Measurements from ENCODE around the gene TENT4B. TPM values are rescaled to one million over a fixed set of nuclear protein-coding genes. Genes with fewer than 3 reads are reported as not detected.

Gene TENT4B
- polyA plus RNA-seq, 4 donors, result 12.8 to 20.0 (median 16.3) TPM

DNA sequence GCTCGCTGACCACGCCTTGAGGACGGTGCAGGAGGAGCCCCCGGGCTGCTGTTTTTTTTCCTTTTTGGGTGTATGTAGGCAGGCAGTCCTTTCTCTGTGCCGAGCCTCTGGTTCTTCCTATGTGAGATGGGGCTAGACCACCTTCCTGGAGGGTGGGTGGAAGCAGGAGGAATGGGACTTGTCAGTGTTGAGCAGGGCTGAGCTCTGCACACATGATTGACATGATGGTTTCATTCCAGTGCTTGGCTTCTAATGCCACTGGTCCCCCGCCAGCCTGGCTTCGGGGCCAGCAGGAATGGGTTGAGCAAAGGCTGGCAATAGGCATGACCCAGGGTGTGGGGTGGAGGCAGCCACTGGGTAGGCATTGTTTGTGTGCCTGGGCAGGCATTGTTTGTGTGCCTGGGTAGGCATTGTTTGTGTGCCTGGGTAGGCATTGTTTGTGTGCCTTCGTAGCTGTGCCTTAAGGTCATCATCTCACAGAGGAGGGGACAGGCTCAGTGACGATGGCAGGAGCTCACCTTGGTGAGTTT is 99.0 kb downstream of the TENT4B start:
- DNase-seq (ENCODE audit: low read depth in 4 of 4, low spot score in 3 of 4), result no peak

DNA sequence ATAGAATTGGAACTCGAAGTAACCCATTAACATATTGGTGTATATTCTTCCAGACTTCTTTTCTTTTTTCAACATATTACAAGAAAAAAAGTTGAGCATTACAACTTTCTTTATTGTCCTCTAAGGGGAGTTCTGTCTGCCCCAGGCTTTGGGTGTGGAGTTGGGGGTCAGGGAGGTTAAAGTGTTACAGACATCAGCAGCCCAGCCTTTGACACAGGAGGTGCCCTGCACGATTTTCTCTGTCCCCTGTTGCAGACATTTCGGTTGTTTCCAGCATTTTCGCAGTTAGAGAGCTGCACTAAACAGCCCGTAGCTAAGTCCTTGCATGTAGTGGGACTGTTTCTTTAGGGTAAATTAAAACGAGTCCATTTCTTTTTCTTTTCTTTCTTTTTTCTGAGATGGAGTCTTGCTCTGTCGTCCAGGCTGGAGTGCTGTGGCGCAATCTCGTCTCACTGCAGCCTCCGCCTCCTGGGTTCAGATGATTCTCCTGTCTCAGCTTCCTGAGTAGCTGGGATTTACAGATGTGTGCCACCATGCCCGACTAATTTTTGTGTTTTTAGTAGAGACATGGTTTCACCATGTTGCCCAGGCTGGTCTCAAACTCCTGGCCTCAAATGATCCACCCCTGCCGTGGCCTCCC is 99.9 kb downstream of the TENT4B start:
- no peak for DNase-seq (ENCODE audit: low read depth in 4 of 4, low spot score in 3 of 4)

DNA sequence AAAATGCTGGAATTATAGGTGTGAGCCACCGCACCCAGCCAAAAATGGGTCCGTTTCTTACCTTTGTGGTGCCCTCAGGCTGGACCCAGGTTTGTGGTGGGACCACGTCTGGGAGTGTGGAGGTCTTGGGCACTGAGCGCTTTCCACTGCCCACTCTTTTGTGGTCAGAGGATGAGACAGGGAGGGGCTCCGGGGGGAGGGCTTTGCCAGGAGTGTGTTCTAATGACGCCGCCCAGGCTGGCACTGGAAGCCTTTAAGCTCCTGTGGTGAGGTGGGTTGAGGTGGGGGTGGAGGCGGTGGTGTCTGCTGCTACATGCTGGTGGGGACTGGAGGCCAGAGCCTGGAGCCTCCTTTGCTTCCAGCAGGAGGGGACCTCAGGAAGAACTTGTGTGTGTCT is 100.4 kb downstream of the TENT4B start:
- DNase-seq (ENCODE audit: low read depth in 4 of 4, low spot score in 3 of 4), result no peak

DNA sequence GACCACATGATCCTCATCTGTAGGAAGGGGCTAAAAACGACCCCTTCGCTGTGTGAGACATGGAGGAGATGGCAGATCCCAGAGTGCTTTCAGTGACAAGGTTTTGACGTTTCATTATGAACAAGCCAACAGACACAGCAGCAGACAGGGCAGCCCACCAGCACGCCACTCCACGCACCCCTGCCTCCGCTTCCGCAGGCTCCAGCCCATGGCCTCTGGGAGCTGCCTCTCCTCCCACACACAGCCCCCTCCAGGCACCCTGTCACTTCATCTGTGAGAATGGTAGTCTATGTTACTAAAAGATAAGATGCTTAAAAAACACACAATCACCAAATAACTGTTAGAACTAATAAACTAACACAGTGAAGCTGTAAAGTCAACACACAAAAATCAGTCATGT is 101.0 kb downstream of the TENT4B start:
- no peak for DNase-seq (ENCODE audit: low read depth in 4 of 4, low spot score in 3 of 4)

DNA sequence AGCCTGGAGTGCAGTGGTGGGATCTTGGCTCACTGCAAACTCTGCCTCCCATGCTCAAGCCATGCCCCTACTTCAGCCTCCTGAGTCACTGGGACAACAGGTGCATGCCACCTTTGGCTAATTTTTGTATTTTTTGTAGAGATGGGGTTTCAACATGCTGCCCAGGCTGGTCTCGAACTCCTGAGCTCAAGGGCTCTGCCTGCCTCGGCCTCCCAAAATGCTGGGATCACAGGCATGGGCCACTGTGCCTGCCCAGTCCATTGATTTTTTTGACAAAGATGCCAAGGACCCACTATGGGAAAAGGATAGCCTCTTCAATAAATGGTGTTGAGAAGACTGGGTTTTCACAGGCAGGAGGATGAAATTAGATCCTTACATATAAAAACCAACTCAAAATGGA is 102.4 kb downstream of the TENT4B start:
- no peak for DNase-seq (ENCODE audit: low read depth in 4 of 4, low spot score in 3 of 4)

DNA sequence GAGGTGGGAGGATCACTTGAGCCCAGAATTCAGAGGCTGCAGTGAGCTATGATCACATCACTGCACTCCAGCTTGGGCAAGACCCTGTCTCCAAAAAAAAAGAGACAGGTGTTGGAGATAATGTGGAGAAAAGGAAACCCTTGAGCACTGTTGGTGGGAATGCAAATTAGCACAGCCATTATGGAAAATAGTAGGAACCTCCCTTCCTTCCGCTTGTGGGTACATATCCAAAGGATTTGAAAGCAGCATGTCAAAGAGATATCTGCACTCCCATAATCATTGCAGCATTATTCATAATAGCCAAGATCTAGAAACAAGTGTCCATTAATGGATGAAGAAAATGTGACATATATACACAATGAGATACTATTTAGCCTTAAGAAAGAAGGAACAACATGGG is 103.5 kb downstream of the TENT4B start:
- no peak for DNase-seq (ENCODE audit: low read depth in 4 of 4, low spot score in 3 of 4)

DNA sequence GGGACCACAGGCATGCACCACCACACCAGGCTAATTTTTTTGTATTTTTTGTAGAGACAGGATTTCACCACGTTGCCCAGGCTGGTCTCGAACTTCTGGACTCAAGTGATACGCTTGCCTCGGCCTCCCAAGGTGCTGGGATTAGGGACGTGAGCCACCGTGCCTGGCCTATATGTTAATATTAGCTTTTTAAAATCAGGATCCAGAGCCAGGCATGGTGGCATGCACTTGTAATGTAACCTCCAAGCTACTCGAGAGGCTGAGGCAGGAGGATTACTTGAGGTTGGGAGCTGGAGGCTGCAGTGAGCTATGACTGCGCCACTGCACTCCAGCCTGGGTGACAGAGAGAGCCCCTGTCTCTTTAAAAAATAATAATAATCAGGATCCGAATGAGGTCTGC is 104.8 kb downstream of the TENT4B start:
- no peak for DNase-seq (ENCODE audit: low read depth in 4 of 4, low spot score in 3 of 4)

DNA sequence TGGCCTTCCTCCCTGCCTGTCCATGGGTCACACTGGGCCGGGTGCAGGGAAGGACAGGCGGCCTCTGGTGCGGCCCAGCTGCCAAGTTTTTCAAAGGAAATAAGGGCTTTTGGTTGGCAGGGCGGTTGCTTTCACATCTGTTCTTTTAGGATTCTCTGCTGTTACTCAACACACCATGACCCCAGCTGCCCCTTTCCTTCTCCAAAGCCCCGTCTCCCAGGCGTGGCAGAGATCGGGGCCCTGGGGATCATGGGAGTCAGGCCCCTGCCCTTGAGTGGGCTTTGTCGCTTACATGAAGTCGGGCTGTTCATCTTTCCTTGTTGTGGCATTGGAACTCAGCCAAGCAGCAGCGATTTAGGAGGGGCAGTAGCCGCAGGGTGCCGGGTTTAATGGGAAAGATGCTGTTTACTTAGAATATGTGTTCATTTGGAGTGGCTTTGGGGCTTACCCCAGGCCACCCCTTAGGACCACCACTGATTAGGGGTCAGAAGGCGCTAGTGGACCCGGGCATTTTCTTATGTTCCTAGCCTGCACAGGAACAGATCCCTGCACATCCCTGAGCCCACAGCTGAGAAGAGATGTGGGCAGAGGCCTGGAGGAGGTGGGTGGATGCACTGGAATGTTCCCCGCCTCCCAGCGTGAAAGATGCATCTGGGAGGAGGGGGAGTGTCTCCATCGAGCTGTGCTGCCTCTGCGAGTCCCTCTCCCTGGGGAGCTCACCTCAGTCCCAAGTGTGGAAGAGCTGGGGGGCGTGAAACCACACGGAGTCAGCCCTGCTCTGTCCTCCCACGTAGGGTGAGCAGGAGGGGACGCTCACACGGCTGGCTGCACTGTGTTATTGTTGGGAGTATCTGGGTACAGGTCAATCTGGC is 106.5 kb downstream of the TENT4B start:
- no peak for DNase-seq (ENCODE audit: low read depth in 4 of 4, low spot score in 3 of 4)

DNA sequence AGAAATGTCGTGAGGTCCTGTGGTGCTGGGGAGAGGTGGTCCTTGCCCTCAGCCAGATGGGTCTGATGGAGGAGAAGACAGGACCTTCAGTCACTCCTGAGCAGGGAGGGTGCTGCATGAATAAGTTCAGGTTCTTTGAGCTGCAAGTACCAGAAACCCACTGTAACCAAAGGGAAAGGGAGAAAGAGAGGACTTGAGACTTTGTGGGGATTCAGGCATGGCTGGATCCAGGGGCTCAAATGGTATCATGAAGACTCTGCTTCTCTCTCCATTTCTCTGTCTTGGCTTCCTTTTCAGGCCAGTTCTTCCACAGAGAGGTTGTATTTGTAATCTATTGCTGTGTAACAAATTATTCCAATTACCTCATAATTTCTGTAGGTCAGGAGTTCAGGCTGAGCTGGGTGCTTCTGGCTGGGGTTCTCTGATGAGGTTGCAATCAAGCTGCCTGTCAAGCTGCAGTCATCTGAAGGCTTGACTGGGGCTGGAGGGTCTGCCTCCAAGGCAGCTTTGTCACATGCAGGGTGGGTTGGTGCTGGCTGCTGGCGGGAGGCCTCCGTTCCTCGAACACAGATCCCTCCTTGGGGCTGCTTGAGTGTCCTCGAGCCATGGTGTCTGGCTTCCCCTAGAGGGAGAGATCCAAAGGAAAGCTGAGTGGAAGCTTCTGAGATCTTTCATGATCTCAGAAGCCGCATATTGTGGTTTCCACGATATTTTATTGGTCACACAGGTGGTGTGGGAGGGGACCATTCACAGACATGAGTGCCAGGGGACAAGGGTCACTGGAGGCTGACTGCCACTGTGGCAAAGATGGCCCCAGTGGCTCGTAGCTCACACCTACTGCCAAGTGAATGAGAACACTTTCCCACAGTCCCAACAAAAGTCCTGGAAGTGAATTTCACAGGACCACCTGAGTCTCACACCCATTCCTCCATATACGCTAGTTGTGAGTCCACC is 107.4 kb downstream of the TENT4B start:
- no peak for DNase-seq (ENCODE audit: low read depth in 4 of 4, low spot score in 3 of 4)

DNA sequence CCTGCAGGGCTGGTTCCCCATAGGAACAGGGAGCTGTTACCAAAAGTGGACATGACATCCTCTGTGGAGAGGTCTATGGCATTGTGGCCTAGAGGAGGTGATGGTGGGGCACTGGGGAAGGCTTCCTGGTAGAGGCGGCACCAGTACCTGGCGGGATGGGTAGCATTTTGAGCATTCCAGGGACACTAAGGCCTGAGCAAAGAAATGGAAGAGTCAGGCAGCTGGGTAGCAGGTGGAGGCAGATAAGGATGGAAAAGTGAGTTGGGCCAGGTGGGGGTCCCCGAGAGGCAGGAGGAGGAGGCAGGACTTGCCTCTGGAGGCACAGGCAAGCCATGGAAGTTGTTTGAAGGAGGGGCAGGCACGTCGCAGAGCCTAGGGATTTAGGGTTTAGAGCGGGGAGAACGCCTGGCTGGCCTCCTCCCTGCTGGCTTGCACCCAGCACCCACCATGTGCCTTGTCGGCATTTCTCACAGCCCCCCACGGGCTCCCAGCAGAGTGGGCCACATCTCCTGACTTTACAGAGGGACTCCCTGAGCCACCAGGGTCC is 108.1 kb downstream of the TENT4B start:
- DNase-seq (ENCODE audit: low read depth in 4 of 4, low spot score in 3 of 4), result no peak

DNA sequence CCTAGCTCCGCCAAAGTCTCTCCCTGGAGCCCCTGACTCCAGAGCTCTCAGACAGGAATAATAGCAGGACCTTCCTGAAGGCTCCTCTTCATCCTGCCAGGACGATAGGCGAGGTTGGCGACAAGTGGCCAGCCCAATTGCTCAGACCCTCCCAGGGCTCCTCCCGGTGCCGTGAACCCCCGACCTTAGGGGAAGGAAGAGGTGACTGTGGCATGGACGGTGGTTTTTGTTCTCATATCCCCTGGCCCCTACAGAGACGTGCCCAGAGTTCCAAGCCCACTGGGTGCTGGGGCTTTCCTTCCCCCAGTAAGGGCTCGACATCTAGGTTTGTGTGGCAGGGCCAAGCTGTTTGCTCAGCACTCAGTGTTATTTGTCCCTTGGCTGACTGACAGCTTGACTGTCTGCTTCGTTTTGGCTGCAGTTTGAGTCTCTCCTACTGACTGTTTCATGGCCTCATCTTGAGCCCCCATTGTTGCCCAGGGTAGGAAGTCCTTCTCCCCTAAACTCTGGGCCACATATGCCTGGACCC is 108.7 kb downstream of the TENT4B start:
- no peak for DNase-seq (ENCODE audit: low read depth in 4 of 4, low spot score in 3 of 4)

DNA sequence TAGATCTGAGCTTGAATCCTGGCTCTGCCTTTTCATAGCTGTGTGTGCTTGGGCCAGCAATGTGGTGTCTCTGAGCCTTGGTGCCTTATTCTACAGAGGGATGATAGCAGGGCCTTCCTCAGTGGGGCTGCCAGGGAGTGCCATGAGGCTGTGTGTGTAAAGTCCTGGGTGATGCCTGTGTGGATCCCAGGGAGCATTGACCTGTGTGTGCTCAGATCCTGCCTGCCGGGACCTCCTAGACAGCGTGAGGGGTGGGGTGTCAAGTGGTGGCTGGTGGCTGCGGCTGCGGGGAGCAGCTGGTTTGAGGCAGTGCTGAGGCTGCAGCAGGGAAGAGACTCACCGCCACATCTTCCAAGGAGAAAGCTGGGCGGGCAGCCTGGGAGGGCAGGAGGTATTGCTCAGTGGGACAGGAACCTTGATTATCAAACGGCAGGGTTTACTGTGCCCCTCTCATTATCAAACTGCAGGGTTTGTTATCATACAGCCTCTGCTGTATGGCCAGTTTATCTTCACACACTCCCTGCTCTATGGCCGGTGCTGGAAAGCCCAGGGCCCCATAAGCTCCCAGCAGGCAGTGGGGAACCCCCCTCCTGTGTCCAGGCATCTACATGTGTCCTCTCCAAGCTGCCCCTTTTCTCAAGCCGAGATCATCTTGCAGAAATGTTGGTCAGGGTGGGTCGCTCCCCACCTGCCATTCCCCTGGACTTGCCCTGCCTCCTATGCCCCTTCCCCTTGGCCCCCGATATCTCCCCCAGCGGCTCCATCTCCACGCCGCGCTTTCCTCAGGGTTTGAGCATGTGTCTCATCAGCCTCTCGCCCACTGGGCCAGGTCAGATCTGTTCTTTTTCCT is 110.2 kb downstream of the TENT4B start:
- DNase-seq (ENCODE audit: low read depth in 4 of 4, low spot score in 3 of 4), result no peak

DNA sequence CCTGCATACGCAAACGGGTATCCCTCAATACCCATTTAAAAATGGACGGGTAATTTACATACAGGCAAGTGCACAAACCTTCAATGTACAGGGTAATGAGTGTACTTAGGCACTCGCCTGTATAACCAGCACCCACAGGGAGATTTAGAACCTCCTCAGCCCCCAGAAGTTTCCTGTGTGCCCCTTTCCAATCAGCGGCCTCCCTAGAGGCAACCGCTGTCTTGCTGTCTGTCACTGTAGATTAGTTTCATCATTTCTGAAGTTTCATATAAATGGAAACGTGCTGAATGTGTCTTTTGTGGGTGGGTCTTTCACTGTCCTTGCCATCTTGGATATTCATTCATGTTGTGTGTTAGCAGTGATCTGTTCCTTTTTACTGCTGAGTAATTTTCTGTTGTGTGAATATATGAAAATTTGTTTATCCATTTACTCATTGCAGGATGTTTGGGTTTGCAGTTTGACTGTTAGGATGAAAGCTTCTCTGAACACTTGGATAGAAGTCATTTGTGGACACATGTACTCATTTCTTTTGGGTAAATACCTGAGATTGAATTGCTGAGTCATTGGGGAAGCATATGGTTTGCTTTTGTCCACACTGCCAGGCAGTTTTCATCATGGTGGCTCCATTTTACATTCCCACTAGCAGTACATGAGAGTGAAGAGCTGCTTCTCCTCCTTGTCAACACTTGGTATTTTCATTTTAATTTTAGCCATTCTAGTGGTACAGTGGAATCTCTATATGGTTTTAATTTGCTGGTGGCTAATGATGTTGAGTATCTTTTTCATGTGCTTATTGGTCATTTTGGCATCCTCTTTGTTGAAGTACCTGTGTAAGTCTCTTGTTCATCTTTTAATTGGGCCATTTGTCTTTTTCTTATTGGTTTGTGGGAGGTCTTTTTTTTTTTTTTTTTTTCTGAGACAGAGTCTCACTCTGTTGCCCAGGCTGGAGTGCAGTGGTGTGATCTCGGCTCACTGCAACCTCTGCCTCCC is 111.1 kb downstream of the TENT4B start:
- DNase-seq (ENCODE audit: low read depth in 4 of 4, low spot score in 3 of 4), result no peak

DNA sequence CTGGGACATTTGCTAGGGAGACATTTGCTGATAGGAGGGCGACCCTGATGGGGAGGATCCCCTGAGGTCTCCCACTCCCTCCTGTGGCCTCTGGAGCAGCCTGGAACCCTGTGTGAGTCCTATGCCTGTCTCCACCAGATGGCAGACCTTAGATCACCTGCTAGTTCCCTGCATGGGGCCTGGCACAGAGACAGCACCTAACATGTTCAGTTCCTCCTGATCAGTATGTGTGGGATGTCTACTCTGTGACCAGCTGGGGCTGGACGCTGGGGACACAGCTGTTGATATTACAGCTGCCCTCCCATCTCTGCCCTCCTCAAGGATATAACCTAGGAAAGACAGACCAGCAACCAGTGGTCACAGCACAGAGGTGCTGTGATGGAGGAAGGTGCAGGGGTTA is 112.2 kb downstream of the TENT4B start:
- DNase-seq (ENCODE audit: low read depth in 4 of 4, low spot score in 3 of 4), result no peak

DNA sequence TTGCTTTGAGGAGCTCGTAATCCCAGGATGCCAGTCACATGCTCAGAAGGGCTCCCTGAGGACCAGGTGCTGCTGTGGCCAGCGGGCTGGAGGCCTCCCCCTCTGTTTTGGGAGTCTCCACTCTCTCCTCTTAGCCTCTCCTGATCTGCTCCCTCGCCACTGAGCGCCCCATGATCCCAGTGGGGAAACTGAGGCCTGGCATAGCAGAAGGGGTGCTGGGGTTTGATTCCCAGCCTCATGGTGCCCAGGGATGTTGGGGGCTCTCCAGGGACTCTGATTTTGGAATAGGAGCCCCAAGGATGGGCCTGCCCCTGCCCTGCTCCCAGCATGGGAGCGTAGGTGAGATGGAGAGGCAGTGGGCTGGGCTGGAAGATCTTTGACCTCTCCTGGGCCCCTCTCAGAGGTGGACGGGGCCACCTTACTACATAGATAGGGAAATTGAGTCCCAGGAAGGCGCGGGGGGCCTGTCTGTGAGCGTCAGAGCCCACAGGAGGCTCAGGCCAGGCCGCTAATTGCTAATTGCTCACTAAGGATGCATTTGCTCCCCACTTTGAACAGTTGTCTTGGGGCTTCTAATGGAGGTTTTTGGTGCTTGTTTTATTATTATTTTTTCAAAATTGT is 112.7 kb downstream of the TENT4B start:
- DNase-seq (ENCODE audit: low read depth in 4 of 4, low spot score in 3 of 4), result no peak

DNA sequence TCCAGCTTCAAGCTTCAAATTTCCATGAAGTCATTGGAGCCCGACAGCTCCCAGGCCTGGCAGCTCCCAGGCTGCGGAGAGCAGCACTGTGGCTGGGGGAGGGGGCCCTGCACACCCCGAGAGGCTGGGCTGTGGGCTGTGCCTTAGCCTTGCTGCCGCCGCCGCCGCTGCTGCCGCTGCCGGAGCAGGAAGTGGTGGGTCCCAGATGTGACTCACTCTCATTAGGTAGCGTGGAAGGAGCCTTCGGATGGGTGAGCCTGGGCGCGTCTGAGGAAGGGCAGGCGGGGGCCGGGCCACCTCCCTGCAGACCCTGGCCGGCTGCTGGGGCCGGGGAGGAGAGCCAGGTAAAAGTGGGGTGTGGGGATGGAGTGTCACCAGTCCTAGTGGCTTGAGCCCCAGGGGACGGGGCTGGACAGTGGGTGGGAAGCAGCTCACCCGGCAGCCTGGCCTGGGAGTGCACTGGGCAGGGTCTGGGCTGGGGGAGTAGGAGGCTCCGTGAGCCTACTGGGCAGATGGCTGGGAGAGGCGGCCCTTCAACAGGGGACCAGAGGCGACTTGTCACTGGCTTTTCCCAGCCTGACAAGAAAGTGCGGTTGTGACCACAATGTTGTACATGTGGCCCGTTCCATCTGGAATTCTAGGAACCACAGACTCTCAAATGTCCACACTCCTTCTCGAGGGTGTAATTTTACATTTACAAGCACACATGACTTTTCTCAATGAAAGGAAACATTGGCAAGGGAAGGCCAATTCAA is 113.4 kb downstream of the TENT4B start, which contains the start of gene ADCY7:
Gene ADCY7 (plus strand): TSS at position 215 of the 755 bp plus-strand sequence. CDS start 21,629 bp downstream, outside the sequence.
- DNase-seq (ENCODE audit: low read depth in 4 of 4, low spot score in 3 of 4), result no peak

DNA sequence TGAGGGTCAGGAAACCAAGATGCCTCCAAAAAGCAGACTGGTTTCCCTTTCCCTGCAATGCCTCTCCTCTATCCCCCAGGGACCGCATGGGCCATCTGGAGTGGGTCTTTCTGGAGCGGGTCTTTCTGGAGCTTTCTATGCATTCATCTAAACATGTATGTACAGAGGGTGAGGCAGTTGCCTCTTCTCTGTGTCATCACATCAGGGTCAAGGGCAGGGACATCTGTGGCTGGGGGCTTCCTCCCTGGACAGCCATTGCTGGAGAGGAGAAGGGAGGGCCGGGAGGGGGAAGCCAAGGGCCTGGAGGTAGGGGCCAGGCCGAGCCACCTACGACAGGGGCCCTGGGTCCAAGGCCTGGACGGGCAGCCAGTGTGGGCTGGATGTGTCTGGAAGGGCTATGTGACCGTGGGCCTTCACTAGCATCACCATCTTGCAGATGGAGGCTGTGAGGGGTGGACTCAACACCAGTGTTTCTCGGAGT is 114.1 kb downstream of the TENT4B start:
- DNase-seq (ENCODE audit: low read depth in 4 of 4, low spot score in 3 of 4), result no peak

All from left renal pelvis (tissue), 4 donors.